Retina (tissue), 1 donor: ENCODE results near the gene LRTM2.

ENCODE experiments used
- DNase-seq: peaks from one replicate; pipeline ENCODE4 v3.0.0-alpha.2; 2016

The LRTM2 gene

GRCh38 chr12:1830981-1831963, 10.9 kb downstream of the LRTM2 start:
- peak; percentile 72 for DNase-seq

DNA sequence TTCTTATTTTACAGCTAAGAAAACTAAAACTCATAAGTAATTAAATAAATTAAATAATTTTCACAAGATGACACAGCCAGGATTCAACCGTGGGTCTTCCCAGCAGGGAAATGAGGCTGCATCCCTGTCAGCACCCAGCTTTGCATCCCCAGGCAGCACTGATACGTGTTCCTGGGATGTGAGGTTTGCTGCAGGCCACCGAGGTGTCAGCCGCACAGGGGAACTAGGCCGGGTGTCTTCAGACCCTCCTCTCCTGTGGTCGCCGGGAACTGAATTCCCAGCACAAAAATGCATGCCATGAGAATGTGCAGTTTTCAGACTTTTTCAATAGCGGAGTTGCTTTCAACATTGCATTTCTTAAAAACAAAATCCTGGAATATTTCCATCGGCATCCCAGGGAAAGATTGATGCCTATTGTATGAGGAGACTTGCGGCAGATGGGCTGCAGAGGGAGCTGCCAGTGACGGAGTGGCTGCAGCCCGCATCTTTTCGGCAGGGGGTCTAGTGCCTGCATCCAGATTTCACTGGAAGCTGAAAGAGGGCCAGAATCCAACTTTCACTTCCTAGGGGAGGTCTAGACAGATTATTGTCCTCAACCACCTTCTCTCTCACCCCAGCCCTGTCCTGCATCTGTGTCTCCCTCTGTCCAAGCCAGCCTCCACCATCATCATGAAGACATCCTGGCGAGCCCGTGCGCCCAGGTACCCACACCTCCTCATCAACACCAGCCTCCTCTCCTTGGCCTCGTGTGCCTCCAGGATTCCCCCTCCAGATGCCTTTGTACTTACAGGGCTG, 12.6 kb downstream of the LRTM2 start:
- DNase-seq: peak; percentile 30

GRCh38 chr12:1833596-1834028, 13.2 kb downstream of the LRTM2 start:
- DNase-seq: no peak

DNA sequence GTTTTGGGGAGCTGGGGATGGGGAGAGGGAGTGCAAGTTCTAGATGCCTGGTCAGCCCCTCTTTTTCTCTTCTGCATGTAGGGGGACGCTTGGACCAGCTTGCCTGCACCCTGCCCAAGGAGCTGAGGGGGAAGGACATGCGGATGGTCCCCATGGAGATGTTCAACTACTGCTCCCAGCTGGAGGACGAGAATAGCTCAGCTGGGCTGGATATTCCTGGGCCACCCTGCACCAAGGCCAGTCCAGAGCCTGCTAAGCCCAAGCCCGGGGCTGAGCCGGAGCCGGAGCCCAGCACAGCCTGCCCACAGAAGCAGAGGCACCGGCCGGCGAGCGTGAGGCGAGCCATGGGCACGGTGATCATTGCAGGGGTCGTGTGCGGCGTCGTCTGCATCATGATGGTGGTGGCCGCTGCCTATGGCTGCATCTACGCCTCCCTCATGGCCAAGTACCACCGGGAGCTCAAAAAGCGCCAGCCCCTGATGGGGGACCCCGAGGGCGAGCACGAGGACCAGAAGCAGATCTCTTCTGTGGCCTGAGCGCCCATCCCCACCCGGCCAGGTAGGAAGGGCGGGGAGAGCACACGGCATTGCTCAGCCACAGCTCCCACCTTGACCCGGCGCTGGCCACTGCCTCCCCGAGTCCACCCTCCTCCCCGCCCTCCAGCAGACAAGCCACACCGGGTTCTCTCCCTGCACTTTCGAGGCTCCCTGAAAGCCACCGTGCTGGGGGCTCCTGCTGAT, 14.0 kb downstream of the LRTM2 start:
- DNase-seq: peak; percentile 4

GRCh38 chr12:1835211-1836131, 15.1 kb downstream of the LRTM2 start:
- peak; percentile 68 for DNase-seq

- DNase-seq: peak; percentile 26
These were observed 16.0 kb downstream of the LRTM2 start for GRCh38 chr12:1836241-1836803.

GRCh38 chr12:1836854-1837421, 16.6 kb downstream of the LRTM2 start:
- DNase-seq: peak; percentile 88

- DNase-seq: peak; percentile 60
These were observed 17.3 kb downstream of the LRTM2 start for GRCh38 chr12:1837541-1838204.

GRCh38 chr12:1838205-1838993, 18.0 kb downstream of the LRTM2 start:
- DNase-seq: peak; percentile 67

DNA sequence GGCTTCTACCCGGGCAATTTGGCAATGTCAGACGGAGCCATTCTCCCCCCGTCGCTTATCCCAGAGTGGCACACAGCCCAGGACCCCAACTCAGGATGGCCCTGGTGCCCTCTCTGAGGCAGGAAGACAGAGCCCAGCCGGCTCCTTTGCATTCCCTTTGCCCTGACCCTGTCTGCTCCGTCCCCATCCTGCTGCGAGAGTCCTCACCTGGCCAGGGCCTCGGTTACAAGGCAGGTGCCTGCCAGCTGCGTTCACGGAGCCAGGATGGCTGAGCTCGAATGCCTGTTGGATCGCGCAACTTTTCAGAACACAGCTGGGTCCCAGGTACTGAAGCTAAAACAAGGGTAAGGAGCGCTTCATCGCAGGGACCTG, 18.6 kb downstream of the LRTM2 start:
- no peak for DNase-seq

DNA sequence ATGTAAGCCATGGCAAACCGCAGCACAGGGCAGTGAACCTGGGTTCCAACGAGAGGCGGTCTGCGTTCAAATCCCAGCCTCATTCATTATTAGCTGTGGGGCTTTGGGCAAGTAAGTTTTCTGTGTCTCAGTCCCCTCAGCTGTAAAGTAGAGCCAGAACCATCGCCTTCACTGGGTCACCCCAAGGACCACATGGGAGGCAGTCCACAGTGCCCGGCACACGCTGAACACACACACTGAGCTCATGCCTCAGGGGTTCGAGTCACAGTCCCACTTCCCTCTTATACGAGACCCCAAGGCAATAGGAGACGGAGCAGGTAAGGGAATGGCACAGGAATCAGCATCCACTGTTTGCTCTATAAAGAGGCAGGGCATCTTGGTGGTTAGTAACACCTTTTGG, 19.1 kb downstream of the LRTM2 start:
- peak; percentile 3 for DNase-seq

- DNase-seq: peak; percentile 4
These were observed 19.9 kb downstream of the LRTM2 start for GRCh38 chr12:1839956-1840951.

- peak; percentile 9 for DNase-seq
These were observed 20.6 kb downstream of the LRTM2 start for GRCh38 chr12:1840981-1841425.

GRCh38 chr12:1841586-1842182, 21.3 kb downstream of the LRTM2 start:
- DNase-seq: no peak

DNA sequence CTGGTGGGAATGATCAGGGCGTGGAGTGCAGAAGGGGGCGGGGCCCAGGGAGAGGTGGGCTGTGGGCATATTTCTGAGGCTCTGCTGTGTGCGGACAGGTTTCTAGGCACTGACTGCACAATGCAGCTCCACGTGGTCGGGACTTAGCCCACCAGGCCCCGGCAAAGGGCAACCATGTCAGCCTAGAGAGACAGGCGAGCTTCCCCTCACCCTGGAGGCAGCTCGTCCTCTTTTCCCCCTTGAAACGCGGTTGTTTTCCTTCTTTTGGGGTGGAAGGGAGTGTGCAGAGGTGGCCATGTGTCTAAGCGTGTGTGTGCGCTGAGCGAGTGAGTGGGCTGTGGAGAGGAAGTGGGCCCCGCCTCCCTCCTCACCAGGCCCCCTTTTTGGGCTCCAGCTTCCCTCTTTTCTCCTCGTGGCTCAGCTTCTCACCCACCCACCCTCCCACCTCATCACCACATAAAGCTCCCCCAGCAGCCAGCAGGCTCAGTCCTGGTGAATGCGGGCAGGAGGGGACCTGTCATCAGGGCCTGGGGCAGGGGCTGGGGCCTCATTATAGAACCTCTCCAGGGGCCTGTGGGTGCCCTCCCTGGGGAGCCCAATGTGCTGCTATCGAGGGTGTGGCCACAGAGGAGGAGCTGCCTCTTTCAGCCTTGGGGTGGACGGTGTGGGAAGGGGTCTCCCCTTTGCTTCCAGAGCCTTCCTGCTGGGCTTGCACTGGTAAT, 22.0 kb downstream of the LRTM2 start:
- no peak for DNase-seq

- DNase-seq: no peak
These were observed 22.7 kb downstream of the LRTM2 start for GRCh38 chr12:1842905-1843640.

GRCh38 chr12:1843641-1844005, 23.3 kb downstream of the LRTM2 start:
- DNase-seq: no peak
